ENCODE results near the gene FMN1. TPM values are rescaled to one million over a fixed set of nuclear protein-coding genes. Genes with fewer than 3 reads are reported as not detected.

FMN1 gene
- total and polyA plus RNA-seq, 10 of the 15 experiments (the other 5 are each of a cell fraction or from before 2014, with no cell fraction given): 0.05 to 0.16 (median 0.08) TPM; not detected in 4

DNA sequence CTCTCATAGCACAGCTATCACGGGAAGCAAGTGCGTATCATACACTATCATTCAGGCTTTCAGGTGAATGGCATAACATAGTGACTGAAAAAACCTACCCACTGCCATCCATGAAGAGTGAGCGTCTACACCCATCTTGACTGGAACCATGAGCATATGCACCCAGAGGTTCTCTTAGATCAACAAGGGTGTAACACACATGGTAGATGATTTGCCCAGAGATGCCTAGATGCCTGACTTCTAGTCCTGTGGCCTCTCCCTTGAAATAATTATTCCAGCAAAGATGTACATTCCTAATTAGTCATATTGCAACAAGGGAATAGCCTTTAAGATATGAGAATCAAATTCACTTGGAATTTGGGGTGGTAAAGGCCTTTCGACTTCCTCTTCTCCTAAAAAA lies 248.3 kb downstream of the FMN1 start (continued):
- TF ChIP-seq, protein P1, sequence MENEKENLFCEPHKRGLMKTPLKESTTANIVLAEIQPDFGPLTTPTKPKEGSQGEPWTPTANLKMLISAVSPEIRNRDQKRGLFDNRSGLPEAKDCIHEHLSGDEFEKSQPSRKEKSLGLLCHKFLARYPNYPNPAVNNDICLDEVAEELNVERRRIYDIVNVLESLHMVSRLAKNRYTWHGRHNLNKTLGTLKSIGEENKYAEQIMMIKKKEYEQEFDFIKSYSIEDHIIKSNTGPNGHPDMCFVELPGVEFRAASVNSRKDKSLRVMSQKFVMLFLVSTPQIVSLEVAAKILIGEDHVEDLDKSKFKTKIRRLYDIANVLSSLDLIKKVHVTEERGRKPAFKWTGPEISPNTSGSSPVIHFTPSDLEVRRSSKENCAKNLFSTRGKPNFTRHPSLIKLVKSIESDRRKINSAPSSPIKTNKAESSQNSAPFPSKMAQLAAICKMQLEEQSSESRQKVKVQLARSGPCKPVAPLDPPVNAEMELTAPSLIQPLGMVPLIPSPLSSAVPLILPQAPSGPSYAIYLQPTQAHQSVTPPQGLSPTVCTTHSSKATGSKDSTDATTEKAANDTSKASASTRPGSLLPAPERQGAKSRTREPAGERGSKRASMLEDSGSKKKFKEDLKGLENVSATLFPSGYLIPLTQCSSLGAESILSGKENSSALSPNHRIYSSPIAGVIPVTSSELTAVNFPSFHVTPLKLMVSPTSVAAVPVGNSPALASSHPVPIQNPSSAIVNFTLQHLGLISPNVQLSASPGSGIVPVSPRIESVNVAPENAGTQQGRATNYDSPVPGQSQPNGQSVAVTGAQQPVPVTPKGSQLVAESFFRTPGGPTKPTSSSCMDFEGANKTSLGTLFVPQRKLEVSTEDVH (IDR thresholded peaks at IDR 0.05; ENCODE audit: low read depth, partially characterized antibody): no peak
- TF ChIP-seq, protein P2, sequence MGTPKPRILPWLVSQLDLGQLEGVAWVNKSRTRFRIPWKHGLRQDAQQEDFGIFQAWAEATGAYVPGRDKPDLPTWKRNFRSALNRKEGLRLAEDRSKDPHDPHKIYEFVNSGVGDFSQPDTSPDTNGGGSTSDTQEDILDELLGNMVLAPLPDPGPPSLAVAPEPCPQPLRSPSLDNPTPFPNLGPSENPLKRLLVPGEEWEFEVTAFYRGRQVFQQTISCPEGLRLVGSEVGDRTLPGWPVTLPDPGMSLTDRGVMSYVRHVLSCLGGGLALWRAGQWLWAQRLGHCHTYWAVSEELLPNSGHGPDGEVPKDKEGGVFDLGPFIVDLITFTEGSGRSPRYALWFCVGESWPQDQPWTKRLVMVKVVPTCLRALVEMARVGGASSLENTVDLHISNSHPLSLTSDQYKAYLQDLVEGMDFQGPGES (IDR thresholded peaks at IDR 0.05): no peak
- TF ChIP-seq CHD4 (IDR thresholded peaks at IDR 0.05) (no peak), TCF7 (IDR thresholded peaks at IDR 0.05; ENCODE audit: borderline replicate concordance) (no peak), TCF12 (IDR thresholded peaks at IDR 0.05; ENCODE audit: low read depth, low read length) (no peak), NR2C1 (IDR thresholded peaks at IDR 0.05) (no peak)

DNA sequence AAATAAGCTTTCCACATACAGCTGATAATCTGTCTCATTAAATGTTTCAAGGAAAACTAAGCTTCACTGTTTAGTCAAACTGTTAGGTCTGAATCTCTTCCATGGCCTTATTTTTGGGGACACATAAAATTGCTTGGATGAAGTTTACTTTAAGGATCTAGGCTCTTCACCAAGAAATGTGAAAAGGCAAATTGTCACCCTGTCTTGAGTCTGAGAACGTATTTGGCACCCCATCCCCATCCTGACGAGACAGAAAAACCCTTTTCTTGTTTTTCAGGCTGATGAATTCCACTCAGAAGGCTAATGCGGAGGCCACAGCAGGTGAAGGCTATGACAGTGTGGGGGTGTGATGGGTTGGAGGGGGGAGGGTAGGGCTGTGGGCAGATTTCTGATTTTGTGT lies 250.1 kb downstream of the FMN1 start:
- Histone ChIP-seq H3K9ac (ENCODE audit: control insufficient read depth, insufficient read depth, low read length) (no peak overlapping the region), H3K4me1 (ENCODE audit: control insufficient read depth, insufficient read depth, low read length) (no peaks in the 10 kb centered on the region), H4K20me1 (ENCODE audit: control insufficient read depth, insufficient read depth) (no peaks in the 10 kb centered on the region), H3K36me3 (ENCODE audit: control insufficient read depth in 2 of 2, insufficient read depth in 2 of 2, low read length in 1 of 2) (no peaks in the 10 kb centered on the region), H3K9me3 (replicated peaks; ENCODE audit: control insufficient read depth, insufficient read depth, low read length) (no peaks in the 10 kb centered on the region), H3K27me3 (replicated peaks in 1 of 2; ENCODE audit: control insufficient read depth in 2 of 2, insufficient read depth in 2 of 2, low read length in 1 of 2) (no peaks in the 10 kb centered on the region; a peak in 1 of 4 replicates), H3K27ac (ENCODE audit: control insufficient read depth, insufficient read depth) (no peak overlapping the region), H3K4me2 (ENCODE audit: control insufficient read depth, insufficient read depth) (no peak overlapping the region), H3K79me2 (ENCODE audit: control insufficient read depth, insufficient read depth, low read length) (no peaks in the 10 kb centered on the region), H3K4me3 (no peak overlapping the region), H2AFZ (ENCODE audit: control insufficient read depth, low read depth, low read length) (no peak overlapping the region)
- SMC1A ChIA-PET (ENCODE audit: uncharacterized antibody, unreplicated experiment): interaction anchor here (1.0 to 2.0 kb wide), 3 partner anchors 8 to 101 kb away, joined by 3 to 7 read pairs (median 3); no protein-coding TSS in a partner anchor
- in situ Hi-C loops (cut with MboI): no loop called here
- RAD21 ChIA-PET (ENCODE audit: unreplicated experiment): no interaction called here
- DNase-seq (ENCODE audit: low read depth, low spot score) (no peak), ATAC-seq (no peak), FAIRE-seq (no peak)
- no TSS peak for BruUV-seq (replicated peaks)
- POLR2A ChIA-PET: no interaction called here
- CTCF ChIA-PET: interaction anchor here (3.7 kb wide), 1 partner anchor 8 kb away, joined by 25 read pairs; no protein-coding TSS in a partner anchor
- intact Hi-C loops (cut with micrococcal nuclease; ENCODE audit: unreplicated experiment): no loop called here
- 33% methylated on average over 3 of the region's 3 CpGs for WGBS (ENCODE audit: insufficient coverage, insufficient replicate concordance, low lambda C conversion rate, missing lambda C conversion rate)
- no peak for TF ChIP-seq HDAC2 (IDR thresholded peaks at IDR 0.05)
- TF ChIP-seq, protein P3, sequence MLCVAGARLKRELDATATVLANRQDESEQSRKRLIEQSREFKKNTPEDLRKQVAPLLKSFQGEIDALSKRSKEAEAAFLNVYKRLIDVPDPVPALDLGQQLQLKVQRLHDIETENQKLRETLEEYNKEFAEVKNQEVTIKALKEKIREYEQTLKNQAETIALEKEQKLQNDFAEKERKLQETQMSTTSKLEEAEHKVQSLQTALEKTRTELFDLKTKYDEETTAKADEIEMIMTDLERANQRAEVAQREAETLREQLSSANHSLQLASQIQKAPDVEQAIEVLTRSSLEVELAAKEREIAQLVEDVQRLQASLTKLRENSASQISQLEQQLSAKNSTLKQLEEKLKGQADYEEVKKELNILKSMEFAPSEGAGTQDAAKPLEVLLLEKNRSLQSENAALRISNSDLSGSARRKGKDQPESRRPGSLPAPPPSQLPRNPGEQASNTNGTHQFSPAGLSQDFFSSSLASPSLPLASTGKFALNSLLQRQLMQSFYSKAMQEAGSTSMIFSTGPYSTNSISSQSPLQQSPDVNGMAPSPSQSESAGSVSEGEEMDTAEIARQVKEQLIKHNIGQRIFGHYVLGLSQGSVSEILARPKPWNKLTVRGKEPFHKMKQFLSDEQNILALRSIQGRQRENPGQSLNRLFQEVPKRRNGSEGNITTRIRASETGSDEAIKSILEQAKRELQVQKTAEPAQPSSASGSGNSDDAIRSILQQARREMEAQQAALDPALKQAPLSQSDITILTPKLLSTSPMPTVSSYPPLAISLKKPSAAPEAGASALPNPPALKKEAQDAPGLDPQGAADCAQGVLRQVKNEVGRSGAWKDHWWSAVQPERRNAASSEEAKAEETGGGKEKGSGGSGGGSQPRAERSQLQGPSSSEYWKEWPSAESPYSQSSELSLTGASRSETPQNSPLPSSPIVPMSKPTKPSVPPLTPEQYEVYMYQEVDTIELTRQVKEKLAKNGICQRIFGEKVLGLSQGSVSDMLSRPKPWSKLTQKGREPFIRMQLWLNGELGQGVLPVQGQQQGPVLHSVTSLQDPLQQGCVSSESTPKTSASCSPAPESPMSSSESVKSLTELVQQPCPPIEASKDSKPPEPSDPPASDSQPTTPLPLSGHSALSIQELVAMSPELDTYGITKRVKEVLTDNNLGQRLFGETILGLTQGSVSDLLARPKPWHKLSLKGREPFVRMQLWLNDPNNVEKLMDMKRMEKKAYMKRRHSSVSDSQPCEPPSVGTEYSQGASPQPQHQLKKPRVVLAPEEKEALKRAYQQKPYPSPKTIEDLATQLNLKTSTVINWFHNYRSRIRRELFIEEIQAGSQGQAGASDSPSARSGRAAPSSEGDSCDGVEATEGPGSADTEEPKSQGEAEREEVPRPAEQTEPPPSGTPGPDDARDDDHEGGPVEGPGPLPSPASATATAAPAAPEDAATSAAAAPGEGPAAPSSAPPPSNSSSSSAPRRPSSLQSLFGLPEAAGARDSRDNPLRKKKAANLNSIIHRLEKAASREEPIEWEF (IDR thresholded peaks at IDR 0.05; ENCODE audit: insufficient replicate concordance, low read depth, low read length): no peak
- no peak for TF ChIP-seq FOXM1 (IDR thresholded peaks at IDR 0.05; ENCODE audit: low read depth, low read length)
- TF ChIP-seq HDAC6 (IDR thresholded peaks at IDR 0.05; ENCODE audit: unreplicated experiment): no peak
- TF ChIP-seq, protein P4, sequence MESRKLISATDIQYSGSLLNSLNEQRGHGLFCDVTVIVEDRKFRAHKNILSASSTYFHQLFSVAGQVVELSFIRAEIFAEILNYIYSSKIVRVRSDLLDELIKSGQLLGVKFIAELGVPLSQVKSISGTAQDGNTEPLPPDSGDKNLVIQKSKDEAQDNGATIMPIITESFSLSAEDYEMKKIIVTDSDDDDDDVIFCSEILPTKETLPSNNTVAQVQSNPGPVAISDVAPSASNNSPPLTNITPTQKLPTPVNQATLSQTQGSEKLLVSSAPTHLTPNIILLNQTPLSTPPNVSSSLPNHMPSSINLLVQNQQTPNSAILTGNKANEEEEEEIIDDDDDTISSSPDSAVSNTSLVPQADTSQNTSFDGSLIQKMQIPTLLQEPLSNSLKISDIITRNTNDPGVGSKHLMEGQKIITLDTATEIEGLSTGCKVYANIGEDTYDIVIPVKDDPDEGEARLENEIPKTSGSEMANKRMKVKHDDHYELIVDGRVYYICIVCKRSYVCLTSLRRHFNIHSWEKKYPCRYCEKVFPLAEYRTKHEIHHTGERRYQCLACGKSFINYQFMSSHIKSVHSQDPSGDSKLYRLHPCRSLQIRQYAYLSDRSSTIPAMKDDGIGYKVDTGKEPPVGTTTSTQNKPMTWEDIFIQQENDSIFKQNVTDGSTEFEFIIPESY (IDR thresholded peaks at IDR 0.05): no peak
- TF ChIP-seq EZH2 (IDR thresholded peaks at IDR 0.05; ENCODE audit: borderline replicate concordance, control insufficient read depth, low read depth, low read length): no peak

Measured in GM12878 (cell line).